GM23338 (cell line): ENCODE measurements around the gene TRHDE. TPM values are rescaled to one million over a fixed set of nuclear protein-coding genes. Genes with fewer than 3 reads are reported as not detected.

ENCODE experiments used
- ATAC-seq: fragments of 200-7000 bp; cut with Tn5 transposase; 3 replicates; pipeline ENCODE4 v1.9.1; 2020
- DNase-seq: peaks from one replicate; pipeline ENCODE4 v3.0.0-alpha.2; 2015; ENCODE audit warnings: low spot score
- H2AFZ ChIP-seq: fragments of 200-600 bp; sonication (generic); 2 replicates; pipeline ENCODE4 v1.8.0; 2016; ENCODE audit warnings: antibody characterized with exemption, mild to moderate bottlenecking, moderate library complexity
- H3F3A ChIP-seq: fragments of 200-600 bp; sonication (generic); replicated peaks from 2 replicates; pipeline ENCODE4 v1.8.0; 2017; ENCODE audit warnings: antibody characterized with exemption, mixed run types, low read depth
- H3K27ac ChIP-seq: fragments of 200-600 bp; sonication (generic); 2 replicates; pipeline ENCODE4 v1.6.1; 2016; ENCODE audit warnings: low read depth
- H3K27me3 ChIP-seq: fragments of 200-600 bp; sonication (generic); 2 replicates; pipeline ENCODE4 v1.8.0; 2016; ENCODE audit warnings: mild to moderate bottlenecking, mixed run types, moderate library complexity; ENCODE audit not compliant: insufficient read depth
- H3K36me3 ChIP-seq: fragments of 200-600 bp; sonication (generic); 2 replicates; pipeline ENCODE4 v1.8.0; 2016; ENCODE audit warnings: mild to moderate bottlenecking; ENCODE audit not compliant: insufficient read depth
- H3K4me1 ChIP-seq: fragments of 200-600 bp; sonication (generic); 2 replicates; pipeline ENCODE4 v1.8.0; 2016; ENCODE audit warnings: mild to moderate bottlenecking, moderate library complexity; ENCODE audit not compliant: insufficient read depth
- H3K4me2 ChIP-seq: fragments of 200-600 bp; sonication (generic); 2 replicates; pipeline ENCODE4 v1.7.1; 2017; ENCODE audit warnings: mixed run types
- H3K4me3 ChIP-seq: fragments of 200-600 bp; sonication (generic); 2 replicates; pipeline ENCODE4 v1.6.1; 2016; ENCODE audit warnings: mixed run types
- H3K79me2 ChIP-seq: fragments of 200-600 bp; sonication (generic); replicated peaks from 2 replicates; pipeline ENCODE4 v1.8.0; 2017; ENCODE audit warnings: mild to moderate bottlenecking; ENCODE audit not compliant: insufficient read depth
- H3K9me2 ChIP-seq: fragments of 200-600 bp; sonication (generic); 2 replicates; pipeline ENCODE4 v1.8.0; 2017; ENCODE audit not compliant: insufficient read depth
- H4K20me1 ChIP-seq: fragments of 200-600 bp; sonication (generic); replicated peaks from 2 replicates; pipeline ENCODE4 v1.8.0; 2017; ENCODE audit warnings: mild to moderate bottlenecking; ENCODE audit not compliant: insufficient read depth
- H3K27ac Mint-ChIP-seq: 2 replicates; pipeline ENCODE4 v1.8.0; 2020; ENCODE audit warnings: inconsistent platforms, mild to moderate bottlenecking, moderate library complexity, mixed read lengths
- H3K27me3 Mint-ChIP-seq: 3 replicates; pipeline ENCODE4 v1.8.0; 2022; ENCODE audit warnings: low read depth, mild to moderate bottlenecking, moderate library complexity, mixed read lengths, inconsistent platforms; ENCODE audit not compliant: insufficient read depth, poor library complexity
- H3K36me3 Mint-ChIP-seq: 3 replicates; pipeline ENCODE4 v1.8.0; 2021; ENCODE audit warnings: low read depth, mild to moderate bottlenecking, inconsistent platforms, moderate library complexity, mixed read lengths
- H3K4me1 Mint-ChIP-seq: 3 replicates; pipeline ENCODE4 v1.8.0; 2020; ENCODE audit warnings: mild to moderate bottlenecking, inconsistent platforms, mixed read lengths
- H3K4me3 Mint-ChIP-seq: 3 replicates; pipeline ENCODE4 v1.8.0; 2021; ENCODE audit warnings: moderate library complexity, mild to moderate bottlenecking, inconsistent platforms, mixed read lengths
- H3K9me3 Mint-ChIP-seq: 3 replicates; pipeline ENCODE4 v1.8.0; 2020; ENCODE audit warnings: moderate library complexity, mild to moderate bottlenecking, inconsistent platforms, mixed read lengths
- CREB1 ChIP-seq: fragments of 250-450 bp; sonication (Bioruptor Pico); IDR thresholded peaks from 2 replicates; pipeline ENCODE4 v1.5.0; 2020; ENCODE audit warnings: low read depth, mild to moderate bottlenecking, moderate library complexity
- EZH2 ChIP-seq: fragments of 200-600 bp; sonication (generic); IDR thresholded peaks from one replicate; pipeline ENCODE4 v1.8.0; 2017; ENCODE audit warnings: antibody characterized with exemption, mild to moderate bottlenecking, low read depth; ENCODE audit not compliant: unreplicated experiment
- JUNB ChIP-seq: IDR thresholded peaks from one replicate; pipeline ENCODE4 v1.6.1; 2016; ENCODE audit warnings: antibody characterized with exemption; ENCODE audit not compliant: unreplicated experiment
- NANOG ChIP-seq: IDR thresholded peaks from 2 replicates; pipeline ENCODE4 v1.6.1; 2016; ENCODE audit warnings: antibody characterized with exemption, borderline replicate concordance
- POLR2AphosphoS5 ChIP-seq: IDR thresholded peaks from 2 replicates; pipeline ENCODE4 v1.6.1; 2016; ENCODE audit warnings: antibody characterized with exemption, low read depth
- STAT1 ChIP-seq: IDR thresholded peaks from one replicate; pipeline ENCODE4 v1.6.1; 2016; ENCODE audit warnings: antibody characterized with exemption; ENCODE audit not compliant: unreplicated experiment
- ZNF114 ChIP-seq: fragments of 250-450 bp; sonication (Bioruptor Pico); IDR thresholded peaks from 2 replicates; pipeline ENCODE4 v1.5.0; 2020; ENCODE audit warnings: mild to moderate bottlenecking, moderate library complexity
- ZNF331 ChIP-seq: fragments of 250-450 bp; sonication (Bioruptor Pico); IDR thresholded peaks from 2 replicates; pipeline ENCODE4 v1.5.0; 2020; ENCODE audit warnings: low read depth, mild to moderate bottlenecking, moderate library complexity
- ZNF462 ChIP-seq: fragments of 250-450 bp; sonication (Bioruptor Pico); IDR thresholded peaks from 2 replicates; pipeline ENCODE4 v1.5.0; 2020; ENCODE audit warnings: mild to moderate bottlenecking, moderate library complexity
- polyA plus RNA-seq: library from polyadenylated mRNA; unstranded; fragments of >200 nt; fragmentation: Nextera tagmentation; extraction: Ambion mirVana; gene quantifications from 2 replicates; pipeline ENCODE4 v1.2.1, GENCODE V29; 2016
- total RNA-seq: library from RNA; depleted of rRNA; stranded (reverse); fragments of >200 nt; shearing (Covaris generic); gene quantifications from 2 replicates; pipeline ENCODE4 v1.2.3, GENCODE V29; 2014
- TF ChIP-seq, protein P1 (sequence below): IDR thresholded peaks from 2 replicates; pipeline ENCODE4 v1.6.1; 2016; ENCODE audit warnings: antibody characterized with exemption
- TF ChIP-seq, protein P2 (sequence below), 2 experiments: fragments of 200-600 bp in 1 of 2; sonication (generic) in 1 of 2; conservative IDR thresholded peaks; 2 replicates each; pipeline versions ENCODE4 v1.5.1 to v1.6.1; 2016 to 2017; ENCODE audit warnings: antibody characterized with exemption in 2 of 2, low read depth in 2 of 2, mild to moderate bottlenecking in 2 of 2, moderate library complexity in 1 of 2

TRHDE gene
- total and polyA plus RNA-seq, 2 experiments from 2014 or later, result 1.3 to 7.7 TPM

GRCh38 chr12:72226510-72226909, 45.7 kb upstream of the TRHDE start:
- H3K27me3 Mint-ChIP-seq, result no peaks in the 10 kb centered on the region

GRCh38 chr12:72228424-72228823, 43.7 kb upstream of the TRHDE start:
- no peak overlapping the region for H3K27ac Mint-ChIP-seq
- Histone ChIP-seq H3K4me2 (no peak overlapping the region), H2AFZ (no peak overlapping the region), H3K27me3 (no peaks in the 10 kb centered on the region), H3K9me2 (peaks cover 13% of the 10 kb centered on the region; the same call in 1 of the 2 replicates), H3F3A (no peaks in the 10 kb centered on the region), H4K20me1 (no peaks in the 10 kb centered on the region), H3K27ac (no peak overlapping the region), H3K4me3 (no peak overlapping the region), H3K36me3 (no peaks in the 10 kb centered on the region; the same call in 1 of the 2 replicates), H3K4me1 (0 out of 2 replicates have a peak, but pooled peaks cover under 1% of the 10 kb centered on the region), H3K79me2 (no peaks in the 10 kb centered on the region)
- H3K36me3 Mint-ChIP-seq, result peaks cover 12% of the 10 kb centered on the region; the same call in 2 of the 3 replicates
- H3K4me3 Mint-ChIP-seq, result no peak overlapping the region
- peaks cover 3% of the 10 kb centered on the region; the same call in 1 of the 3 replicates for H3K4me1 Mint-ChIP-seq
- no peaks in the 10 kb centered on the region for H3K27me3 Mint-ChIP-seq
- DNase-seq (no peak), ATAC-seq (no peak)
- H3K9me3 Mint-ChIP-seq, result peaks cover 13% of the 10 kb centered on the region
- TF ChIP-seq NANOG (no peak), EZH2 (no peak), ZNF331 (CRISPR knock-in tag) (no peak), POLR2AphosphoS5 (no peak), ZNF462 (CRISPR knock-in tag) (no peak), JUNB (no peak), CREB1 (CRISPR knock-in tag) (no peak), ZNF114 (CRISPR knock-in tag) (no peak), STAT1 (no peak)
- TF ChIP-seq, protein P1, sequence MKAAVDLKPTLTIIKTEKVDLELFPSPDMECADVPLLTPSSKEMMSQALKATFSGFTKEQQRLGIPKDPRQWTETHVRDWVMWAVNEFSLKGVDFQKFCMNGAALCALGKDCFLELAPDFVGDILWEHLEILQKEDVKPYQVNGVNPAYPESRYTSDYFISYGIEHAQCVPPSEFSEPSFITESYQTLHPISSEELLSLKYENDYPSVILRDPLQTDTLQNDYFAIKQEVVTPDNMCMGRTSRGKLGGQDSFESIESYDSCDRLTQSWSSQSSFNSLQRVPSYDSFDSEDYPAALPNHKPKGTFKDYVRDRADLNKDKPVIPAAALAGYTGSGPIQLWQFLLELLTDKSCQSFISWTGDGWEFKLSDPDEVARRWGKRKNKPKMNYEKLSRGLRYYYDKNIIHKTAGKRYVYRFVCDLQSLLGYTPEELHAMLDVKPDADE, result no peak
- TF ChIP-seq, protein P2, sequence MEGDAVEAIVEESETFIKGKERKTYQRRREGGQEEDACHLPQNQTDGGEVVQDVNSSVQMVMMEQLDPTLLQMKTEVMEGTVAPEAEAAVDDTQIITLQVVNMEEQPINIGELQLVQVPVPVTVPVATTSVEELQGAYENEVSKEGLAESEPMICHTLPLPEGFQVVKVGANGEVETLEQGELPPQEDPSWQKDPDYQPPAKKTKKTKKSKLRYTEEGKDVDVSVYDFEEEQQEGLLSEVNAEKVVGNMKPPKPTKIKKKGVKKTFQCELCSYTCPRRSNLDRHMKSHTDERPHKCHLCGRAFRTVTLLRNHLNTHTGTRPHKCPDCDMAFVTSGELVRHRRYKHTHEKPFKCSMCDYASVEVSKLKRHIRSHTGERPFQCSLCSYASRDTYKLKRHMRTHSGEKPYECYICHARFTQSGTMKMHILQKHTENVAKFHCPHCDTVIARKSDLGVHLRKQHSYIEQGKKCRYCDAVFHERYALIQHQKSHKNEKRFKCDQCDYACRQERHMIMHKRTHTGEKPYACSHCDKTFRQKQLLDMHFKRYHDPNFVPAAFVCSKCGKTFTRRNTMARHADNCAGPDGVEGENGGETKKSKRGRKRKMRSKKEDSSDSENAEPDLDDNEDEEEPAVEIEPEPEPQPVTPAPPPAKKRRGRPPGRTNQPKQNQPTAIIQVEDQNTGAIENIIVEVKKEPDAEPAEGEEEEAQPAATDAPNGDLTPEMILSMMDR (conservative IDR thresholded peaks at IDR 0.05; ENCODE audit: low read depth in 2 of 2), result no peak

More at GRCh38 chr12:72226510-72226909, 45.7 kb upstream of the TRHDE start:
- Histone ChIP-seq H3K4me1 (no peaks in the 10 kb centered on the region), H3F3A (no peaks in the 10 kb centered on the region), H3K4me2 (no peak overlapping the region), H2AFZ (no peak overlapping the region), H4K20me1 (no peaks in the 10 kb centered on the region), H3K4me3 (no peak overlapping the region), H3K79me2 (no peaks in the 10 kb centered on the region), H3K9me2 (peaks cover 13% of the 10 kb centered on the region; the same call in 1 of the 2 replicates), H3K36me3 (no peaks in the 10 kb centered on the region; the same call in 1 of the 2 replicates), H3K27ac (no peak overlapping the region), H3K27me3 (no peaks in the 10 kb centered on the region)
- Mint-ChIP-seq H3K4me3 (no peak overlapping the region), H3K4me1 (no peaks in the 10 kb centered on the region; the same call in 2 of the 3 replicates), H3K36me3 (peaks cover 12% of the 10 kb centered on the region; the same call in 2 of the 3 replicates), H3K27ac (no peak overlapping the region), H3K9me3 (peaks cover 13% of the 10 kb centered on the region)
- ATAC-seq (no peak), DNase-seq (no peak)
- TF ChIP-seq ZNF114 (CRISPR knock-in tag) (no peak), JUNB (no peak)
